Neural progenitor cell (in vitro differentiated cells): ENCODE data around the gene ANKK1.

ENCODE experiments used
- EZH2 ChIP-seq: fragments of 200-600 bp; sonication (generic); IDR thresholded peaks from 2 replicates; pipeline ENCODE4 v1.6.1; 2017; ENCODE audit warnings: antibody characterized with exemption, mild to moderate bottlenecking, moderate library complexity
- EZH2phosphoT487 ChIP-seq: fragments of 200-600 bp; sonication (generic); IDR thresholded peaks from 2 replicates; pipeline ENCODE4 v1.6.1; 2017; ENCODE audit warnings: antibody characterized with exemption
- TF ChIP-seq, protein P1 (sequence below): fragments of 200-600 bp; sonication (generic); IDR thresholded peaks from 2 replicates; pipeline ENCODE4 v1.5.1; 2017; ENCODE audit warnings: antibody characterized with exemption, mild to moderate bottlenecking

DNA sequence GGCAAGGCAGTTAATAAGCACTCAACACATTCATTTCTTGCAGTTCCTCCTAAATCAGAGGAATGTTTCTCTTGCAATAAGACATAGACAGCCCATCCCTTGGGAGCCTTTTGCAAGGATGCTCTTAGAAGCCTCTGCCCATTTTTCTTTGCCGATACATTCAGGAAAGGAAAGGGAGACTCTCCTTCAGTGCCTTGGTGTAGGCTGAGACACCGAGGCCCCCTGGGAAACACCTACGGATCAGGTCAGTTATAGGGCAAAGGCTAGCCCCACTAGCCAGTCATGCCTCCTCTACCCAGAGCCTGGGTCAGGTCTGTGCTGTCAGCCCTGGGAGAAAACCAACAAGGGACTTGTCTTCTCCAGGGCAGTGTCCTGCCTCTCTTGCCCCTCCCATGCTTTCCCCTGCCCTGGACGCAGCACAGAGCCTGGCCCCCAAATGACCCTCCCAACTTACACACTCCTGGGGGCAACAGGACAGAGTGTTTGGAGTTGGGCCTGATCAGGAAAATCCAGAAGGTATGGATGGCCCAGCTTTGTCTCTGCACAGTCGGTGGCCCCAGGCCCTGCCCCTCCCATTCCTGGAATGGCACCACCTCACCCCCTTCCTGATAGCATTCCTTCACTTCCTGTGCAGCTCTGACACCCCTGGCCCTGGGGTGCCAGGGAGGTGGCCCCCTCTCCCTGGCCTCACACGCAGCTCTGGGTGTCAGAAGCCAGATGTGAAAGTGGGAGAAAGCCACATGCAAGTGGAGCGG, 18.3 kb downstream of the ANKK1 start:
- TF ChIP-seq, protein P1, sequence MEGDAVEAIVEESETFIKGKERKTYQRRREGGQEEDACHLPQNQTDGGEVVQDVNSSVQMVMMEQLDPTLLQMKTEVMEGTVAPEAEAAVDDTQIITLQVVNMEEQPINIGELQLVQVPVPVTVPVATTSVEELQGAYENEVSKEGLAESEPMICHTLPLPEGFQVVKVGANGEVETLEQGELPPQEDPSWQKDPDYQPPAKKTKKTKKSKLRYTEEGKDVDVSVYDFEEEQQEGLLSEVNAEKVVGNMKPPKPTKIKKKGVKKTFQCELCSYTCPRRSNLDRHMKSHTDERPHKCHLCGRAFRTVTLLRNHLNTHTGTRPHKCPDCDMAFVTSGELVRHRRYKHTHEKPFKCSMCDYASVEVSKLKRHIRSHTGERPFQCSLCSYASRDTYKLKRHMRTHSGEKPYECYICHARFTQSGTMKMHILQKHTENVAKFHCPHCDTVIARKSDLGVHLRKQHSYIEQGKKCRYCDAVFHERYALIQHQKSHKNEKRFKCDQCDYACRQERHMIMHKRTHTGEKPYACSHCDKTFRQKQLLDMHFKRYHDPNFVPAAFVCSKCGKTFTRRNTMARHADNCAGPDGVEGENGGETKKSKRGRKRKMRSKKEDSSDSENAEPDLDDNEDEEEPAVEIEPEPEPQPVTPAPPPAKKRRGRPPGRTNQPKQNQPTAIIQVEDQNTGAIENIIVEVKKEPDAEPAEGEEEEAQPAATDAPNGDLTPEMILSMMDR: no peak
- TF ChIP-seq EZH2: no peak
- TF ChIP-seq EZH2phosphoT487: no peak
